Activated naive CD8-positive, alpha-beta T cell treated with anti-CD3 and anti-CD28 coated beads, Interleukin-2, amount 10 ng/mL, durations not matched to agents 7 days and 5 days (primary cell): Measurements from ENCODE around the gene VPS33A. TPM values are rescaled to one million over a fixed set of nuclear protein-coding genes. Genes with fewer than 3 reads are reported as not detected.

Experiments
- total RNA-seq, 2 experiments: library from RNA; stranded (reverse); gene quantifications; one replicate each; pipeline ENCODE4 v1.2.3, GENCODE V29; 2021

VPS33A gene
- total RNA-seq, 2 experiments from 2014 or later: 27.8 to 29.7 TPM

Other genes starting within 250 kb of the VPS33A start
- gene BCL7A, start 244.6 kb downstream of the VPS33A start, total RNA-seq: 1 to 10 TPM; 6.3 to 7.3 TPM
- gene MLXIP, start 187.7 kb downstream of the VPS33A start, total RNA-seq: 10 to 100 TPM; 61.0 to 61.7 TPM
- gene IL31, start 92.3 kb downstream of the VPS33A start, total RNA-seq: not detected
- gene LRRC43, start 83.4 kb downstream of the VPS33A start, total RNA-seq: under 1 TPM in 1 of 2 experiments, not detected in 1; 0.50 TPM
- gene B3GNT4, start 62.8 kb downstream of the VPS33A start, total RNA-seq: 1 to 10 TPM; 1.1 to 1.6 TPM
- 10 to 100 TPM; 44.4 to 45.5 TPM for gene DIABLO, start 40.4 kb downstream of the VPS33A start, total RNA-seq
- 10 to 100 TPM; 61.2 to 61.5 TPM for gene CLIP1, start 156.2 kb upstream of the VPS33A start, total RNA-seq
- 10 to 100 TPM; 44.8 to 45.3 TPM for gene ZCCHC8, start 234.4 kb upstream of the VPS33A start, total RNA-seq